Activated CD4-positive, alpha-beta T cell treated with anti-CD3 and anti-CD28 coated beads, Interleukin-2, amount 50 U/mL, for 24 hours (primary cell): ENCODE results near the gene FSIP2.
"Not testable (repeated sequence)": the region's sequence is repeated elsewhere in the genome, so short reads cannot be mapped to it uniquely, and the experiment has no call there.

Experiments used
- DNase-seq, 2 donors: peaks; one replicate each; pipeline ENCODE4 v3.0.0-alpha.2; 2020; ENCODE audit warnings: low read depth in 1 of 2, low spot score in 1 of 2

FSIP2 gene

DNA sequence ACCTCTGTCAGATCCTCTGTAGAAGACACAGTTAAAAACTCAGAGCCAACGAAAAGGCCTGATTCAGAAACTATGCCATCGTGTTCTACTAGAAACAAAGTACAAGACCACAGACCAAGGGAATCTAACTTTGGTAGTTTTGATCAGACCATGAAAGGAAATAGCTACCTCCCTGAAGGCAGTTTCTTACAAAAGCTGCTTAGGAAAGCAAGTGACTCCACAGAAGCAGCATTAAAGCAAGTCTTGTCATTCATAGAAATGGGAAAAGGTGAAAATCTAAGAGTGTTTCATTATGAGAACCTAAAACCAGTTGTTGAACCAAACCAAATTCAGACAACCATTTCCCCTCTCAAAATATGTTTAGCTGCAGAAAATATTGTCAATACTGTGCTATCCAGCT, 58.2 kb downstream of the FSIP2 start:
- DNase-seq: no peak

- no peak for DNase-seq
Measured at GRCh38 chr2:185802926-185803325, 64.3 kb downstream of the FSIP2 start.

GRCh38 chr2:185806783-185807182, 68.2 kb downstream of the FSIP2 start:
- no peak for DNase-seq

DNA sequence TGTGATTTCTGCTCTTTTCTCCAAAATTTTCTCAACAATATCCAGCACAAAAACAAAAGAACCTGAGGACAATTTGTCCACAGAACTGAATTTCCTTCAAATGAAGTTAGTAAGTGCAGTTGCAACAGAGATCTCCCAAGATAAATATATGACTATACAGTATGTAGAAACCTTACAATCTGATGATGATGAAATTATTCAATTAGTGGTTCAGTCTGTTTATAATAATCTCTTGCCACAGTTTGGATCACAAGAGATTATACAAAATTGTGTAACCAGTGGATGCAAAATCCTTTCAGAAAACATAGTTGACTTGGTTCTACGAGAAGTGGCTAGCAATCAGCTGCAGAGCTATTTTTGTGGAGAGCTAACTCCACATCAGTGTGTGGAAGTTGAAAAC, 68.7 kb downstream of the FSIP2 start:
- no peak for DNase-seq

DNA sequence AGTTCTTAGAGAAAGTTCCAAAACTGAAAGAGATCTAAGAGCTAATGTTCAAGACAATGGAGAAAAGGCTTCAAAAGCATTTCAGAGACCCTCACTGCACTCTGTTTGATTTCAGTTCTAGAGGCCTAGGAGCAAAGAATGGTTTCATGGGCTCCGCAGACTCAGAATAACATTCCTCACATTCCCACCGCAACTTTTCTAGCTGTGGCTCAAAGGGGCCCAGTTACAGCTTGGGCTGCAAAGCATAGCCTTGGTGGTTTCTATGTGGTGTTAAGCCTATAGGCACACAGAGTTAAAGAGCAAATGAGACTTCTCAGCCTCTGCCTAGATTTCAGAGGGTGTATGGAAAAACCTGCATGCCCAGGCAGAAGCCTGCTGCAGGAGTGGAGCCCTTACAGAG, 73.0 kb downstream of the FSIP2 start:
- DNase-seq: no peak

DNA sequence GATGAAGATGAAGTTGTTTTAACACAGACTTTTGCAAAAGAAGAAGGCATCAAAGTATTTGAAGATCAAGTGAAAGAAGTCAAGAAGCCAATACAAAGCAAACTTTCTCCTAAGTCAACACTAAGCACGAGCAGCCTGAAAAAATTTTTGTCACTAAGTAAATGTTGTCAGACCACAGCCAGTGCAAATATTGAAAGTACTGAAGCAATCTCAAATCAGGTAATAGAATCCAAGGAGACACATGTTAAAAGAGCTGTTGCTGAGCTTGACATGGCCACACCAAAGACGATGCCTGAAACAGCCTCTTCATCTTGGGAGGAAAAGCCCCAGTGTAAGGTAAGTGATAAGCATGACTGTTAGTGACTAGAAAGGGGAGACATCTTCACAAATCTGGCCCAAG, 75.1 kb downstream of the FSIP2 start:
- DNase-seq: no peak

GRCh38 chr2:185817991-185818390, 79.4 kb downstream of the FSIP2 start:
- no peak for DNase-seq

GRCh38 chr2:185821467-185821866, 82.9 kb downstream of the FSIP2 start:
- no peak for DNase-seq

DNA sequence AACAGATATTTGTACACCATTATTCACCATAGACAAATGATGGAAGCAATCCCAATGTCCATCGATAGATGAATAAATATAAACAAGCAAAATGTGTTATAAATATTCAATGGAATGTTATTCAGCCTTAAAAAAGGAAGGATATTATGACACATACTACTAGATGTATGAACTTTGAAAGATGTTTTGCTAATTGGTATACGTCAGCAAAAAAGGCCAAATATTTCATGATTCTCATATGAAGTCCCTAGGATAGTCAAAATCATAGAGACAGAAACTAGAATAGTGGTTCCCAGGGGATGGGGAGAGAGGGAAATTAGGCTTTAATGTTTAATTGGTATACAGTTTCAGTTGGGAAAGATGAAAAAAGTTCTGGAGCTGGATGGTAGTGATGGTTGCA, 85.2 kb downstream of the FSIP2 start:
- DNase-seq: no peak

GRCh38 chr2:185825557-185825956, 87.0 kb downstream of the FSIP2 start:
- no peak for DNase-seq

DNA sequence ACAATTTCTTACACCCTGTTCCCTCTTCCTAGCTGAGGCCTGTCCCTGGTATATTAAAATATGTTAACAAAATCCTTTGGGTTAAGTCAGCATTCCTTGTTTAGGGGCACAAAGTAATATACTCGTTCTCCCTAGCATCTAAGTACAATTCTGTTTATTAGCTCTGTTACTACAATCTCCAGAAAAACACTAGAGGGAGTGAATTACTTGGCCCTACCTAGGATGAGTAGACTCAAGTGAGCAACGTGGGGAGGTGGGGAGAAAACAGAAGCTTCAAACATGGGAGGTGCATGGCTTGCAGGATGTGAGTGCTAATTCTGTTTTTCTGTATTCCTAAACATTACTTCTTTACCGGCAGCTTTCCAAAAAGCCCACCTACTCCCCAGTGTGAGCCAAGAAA, 89.7 kb downstream of the FSIP2 start:
- no peak for DNase-seq

GRCh38 chr2:185833864-185834263, 95.3 kb downstream of the FSIP2 start:
- DNase-seq: no peak

DNA sequence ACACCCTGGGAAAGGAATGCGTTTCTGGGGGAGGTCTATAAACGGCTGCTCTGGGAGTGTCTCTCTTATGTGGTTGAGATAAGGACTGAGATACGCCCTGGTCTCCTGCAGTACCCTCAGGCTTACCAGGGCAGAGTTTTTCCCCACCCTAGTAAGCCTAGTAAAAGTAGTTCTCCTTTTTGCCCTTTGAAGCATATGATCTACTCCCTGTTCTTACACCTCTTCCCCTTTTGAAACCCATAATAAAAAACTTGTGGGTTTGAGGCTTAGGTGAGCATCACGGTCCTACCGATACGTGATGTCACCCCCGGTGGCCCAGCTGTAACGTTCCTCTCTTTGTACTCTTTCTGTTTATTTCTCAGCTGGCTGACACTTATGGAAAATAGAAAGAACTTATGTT, 97.4 kb downstream of the FSIP2 start:
- DNase-seq: no peak

- DNase-seq: no peak
Measured at GRCh38 chr2:185854885-185855284, 116.3 kb downstream of the FSIP2 start.

GRCh38 chr2:185857691-185858090, 119.1 kb downstream of the FSIP2 start:
- DNase-seq: no peak

DNA sequence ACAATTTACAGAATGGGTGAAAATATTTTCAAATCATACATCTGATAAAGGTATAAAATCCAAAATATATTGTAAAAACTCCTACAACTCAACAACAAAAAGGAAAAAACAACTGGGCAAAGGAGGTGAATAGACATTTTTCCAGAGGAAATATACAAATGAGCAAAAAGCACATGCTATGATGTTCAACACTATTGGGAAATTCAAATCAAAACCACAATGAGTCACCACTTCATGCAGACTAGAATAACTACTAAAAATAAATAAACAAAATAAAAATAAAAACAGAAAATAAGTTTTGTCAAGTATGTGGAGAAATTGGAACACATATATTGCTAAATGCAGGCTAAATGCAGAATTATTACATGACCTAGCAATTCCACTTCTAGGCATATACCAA, 120.9 kb downstream of the FSIP2 start:
- DNase-seq: no peak

GRCh38 chr2:185860321-185860720, 121.7 kb downstream of the FSIP2 start:
- DNase-seq: no peak

- DNase-seq: no peak
Measured at GRCh38 chr2:185862657-185863398, 124.2 kb downstream of the FSIP2 start.

DNA sequence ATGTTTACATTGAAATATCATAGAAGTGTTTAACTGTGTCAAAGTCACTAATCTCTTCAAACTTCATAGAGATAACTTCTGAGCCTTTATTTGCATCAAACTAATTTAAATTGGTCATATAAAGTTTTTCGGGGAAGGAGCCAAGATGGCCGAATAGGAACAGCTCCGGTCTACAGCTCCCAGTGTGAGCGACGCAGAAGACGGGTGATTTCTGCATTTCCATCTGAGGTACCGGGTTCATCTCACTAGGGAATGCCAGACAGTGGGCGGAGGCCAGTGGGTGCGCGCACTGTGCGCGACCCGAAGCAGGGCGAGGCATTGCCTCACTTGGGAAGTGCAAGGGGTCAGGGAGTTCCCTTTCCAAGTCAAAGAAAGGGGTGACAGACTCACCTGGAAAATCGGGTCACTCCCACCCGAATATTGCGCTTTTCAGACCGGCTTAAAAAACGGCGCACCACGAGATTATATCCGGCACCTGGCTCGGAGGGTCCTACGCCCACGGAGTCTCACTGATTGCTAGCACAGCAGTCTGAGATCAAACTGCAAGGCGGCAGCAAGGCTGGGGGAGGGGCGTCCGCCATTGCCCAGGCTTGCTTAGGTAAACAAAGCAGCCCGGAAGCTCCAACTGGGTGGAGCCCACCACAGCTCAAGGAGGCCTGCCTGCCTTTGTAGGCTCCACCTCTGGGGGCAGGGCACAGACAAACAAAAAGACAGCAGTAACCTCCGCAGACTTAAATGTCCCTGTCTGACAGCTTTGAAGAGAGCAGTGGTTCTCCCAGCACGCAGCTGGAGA, 126.1 kb downstream of the FSIP2 start:
- not testable (repeated sequence) for DNase-seq

DNA sequence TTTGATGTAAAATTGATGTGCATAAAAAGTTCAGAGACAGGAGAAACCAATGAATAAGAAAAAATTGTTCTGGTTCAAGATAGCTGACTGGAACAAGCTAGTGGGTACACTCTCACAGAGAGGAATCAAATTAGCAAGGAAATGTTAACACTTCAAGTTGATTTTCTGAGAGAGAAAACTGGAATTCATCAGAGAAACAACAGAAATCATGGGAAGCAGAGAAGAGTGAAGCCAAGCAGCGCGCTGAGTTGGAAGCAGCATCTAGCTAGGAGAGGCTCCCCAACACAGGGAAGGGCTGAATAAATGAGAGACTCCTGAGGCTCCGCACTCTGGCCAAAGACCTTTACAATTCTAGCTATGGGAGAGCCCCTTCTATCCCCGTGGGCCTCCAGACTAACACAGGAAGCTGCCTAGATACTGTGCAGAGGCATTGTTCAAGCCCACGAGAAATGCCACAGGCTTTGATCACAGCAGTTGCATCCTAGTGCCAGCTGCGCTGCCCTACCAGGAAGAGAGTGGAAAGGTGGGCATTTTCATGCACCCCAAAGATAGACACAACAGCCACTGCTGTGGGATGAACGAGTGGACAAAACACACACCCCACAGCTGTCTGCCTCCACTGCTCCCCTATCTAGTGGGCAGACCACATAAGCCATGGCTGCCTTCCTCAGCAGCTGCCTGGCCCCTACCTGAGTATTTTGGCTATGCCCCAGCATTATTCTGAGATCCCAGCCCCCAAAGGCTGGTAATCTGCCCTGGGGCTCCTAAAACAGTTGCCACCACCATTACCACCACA, 136.7 kb downstream of the FSIP2 start:
- DNase-seq: no peak

- no peak for DNase-seq
Measured at GRCh38 chr2:185876234-185876633, 137.6 kb downstream of the FSIP2 start.

GRCh38 chr2:185880396-185880795, 141.8 kb downstream of the FSIP2 start:
- DNase-seq: no peak
